NCI-H146 treated with DMSO at 0.1 percent for 48 hours (cell line): ENCODE data around the gene AGO1.

Experiments
- DNase-seq: peaks from one replicate; lab custom pipeline; 2025; ENCODE audit not compliant: unreplicated experiment; lab: John Stamatoyannopoulos, UW

AGO1 gene

GRCh38 chr1:35882945-35883634 is at the start of gene AGO1:
Gene AGO1 (plus strand): TSS chr1:35883209. CDS start chr1:35883422, 213 bp downstream.
- DNase-seq = peak; percentile 47

- DNase-seq = no peak
Observed at GRCh38 chr1:35833395-35833794, 49.6 kb upstream of the AGO1 start.

GRCh38 chr1:35834218-35834617 is 48.8 kb upstream of the AGO1 start:
- DNase-seq = no peak

GRCh38 chr1:35835398-35835797 is 47.6 kb upstream of the AGO1 start:
- DNase-seq = peak; percentile 79

GRCh38 chr1:35836734-35837133 is 46.3 kb upstream of the AGO1 start:
- DNase-seq = no peak

- no peak for DNase-seq
Observed at GRCh38 chr1:35838693-35839245, 44.2 kb upstream of the AGO1 start.

GRCh38 chr1:35844826-35845225 is 38.2 kb upstream of the AGO1 start:
- DNase-seq = no peak

GRCh38 chr1:35845766-35846165 is 37.2 kb upstream of the AGO1 start:
- DNase-seq = no peak

GRCh38 chr1:35847935-35848565 is 35.0 kb upstream of the AGO1 start:
- no peak for DNase-seq

- DNase-seq = no peak
Observed at GRCh38 chr1:35850051-35850450, 33.0 kb upstream of the AGO1 start.

- DNase-seq = no peak
Observed at GRCh38 chr1:35850716-35851115, 32.3 kb upstream of the AGO1 start.

GRCh38 chr1:35851132-35851869 is 31.7 kb upstream of the AGO1 start:
- no peak for DNase-seq

GRCh38 chr1:35852241-35852640 is 30.8 kb upstream of the AGO1 start:
- DNase-seq = no peak

GRCh38 chr1:35854989-35855700 is 27.9 kb upstream of the AGO1 start:
- no peak for DNase-seq

GRCh38 chr1:35856964-35857363 is 26.0 kb upstream of the AGO1 start:
- no peak for DNase-seq

GRCh38 chr1:35857830-35858229 is 25.2 kb upstream of the AGO1 start:
- no peak for DNase-seq

- DNase-seq = no peak
Observed at GRCh38 chr1:35860696-35861095, 22.3 kb upstream of the AGO1 start.

- no peak for DNase-seq
Observed at GRCh38 chr1:35863136-35863535, 19.9 kb upstream of the AGO1 start.

- no peak for DNase-seq
Observed at GRCh38 chr1:35863881-35864625, 19.0 kb upstream of the AGO1 start.

GRCh38 chr1:35864813-35865212 is 18.2 kb upstream of the AGO1 start:
- no peak for DNase-seq

GRCh38 chr1:35866991-35867390 is 16.0 kb upstream of the AGO1 start:
- DNase-seq = no peak
